A549 (cell line): ENCODE measurements around the gene MCM5. TPM values are rescaled to one million over a fixed set of nuclear protein-coding genes. Genes with fewer than 3 reads are reported as not detected.

Source experiments
- ATAC-seq, 2 experiments: fragments of 200-7000 bp in 1 of 2; fragments of >200 bp in 1 of 2; cut with Nextera tagmentation in 1 of 2; cut with Tn5 transposase in 1 of 2; 3 replicates each; pipeline versions ENCODE4 v1.8.0 to v1.9.1; 2018 to 2020; ENCODE audit warnings: mild to moderate bottlenecking in 1 of 2, moderate library complexity in 1 of 2
- CTCF ChIA-PET: fragments of 300-600 bp; sonication (Branson Sonifier 250); formaldehyde crosslinking; extraction: SDS; loops from one replicate; lab custom pipeline; 2021; ENCODE audit warnings: antibody characterized with exemption, inconsistent platforms; lab: Yijun Ruan, JAX
- POLR2A ChIA-PET: fragments of 350-600 bp; formaldehyde crosslinking; extraction: SDS; loops from one replicate; lab custom pipeline; 2021; ENCODE audit warnings: antibody characterized with exemption, inconsistent platforms; lab: Yijun Ruan, JAX
- DNase-seq, 2 experiments: peaks; one replicate each; pipeline versions ENCODE4 v3.0.0 to v3.0.0-alpha.2; 2011 to 2016; ENCODE audit warnings: low read depth in 1 of 2, low spot score in 1 of 2
- FAIRE-seq: peaks from 2 replicates; lab custom pipeline; 2011; peaks lifted over from hg19 to GRCh38; lab: Jason Lieb, UNC
- H3K27ac ChIP-seq, 2 experiments: fragments of >200 bp; sonication (Bioruptor Twin); formaldehyde crosslinking; 3 replicates each; pipeline ENCODE4 v1.5.1; 2016 to 2017
- H3K4me1 ChIP-seq: fragments of >200 bp; sonication (Bioruptor Twin); formaldehyde crosslinking; 3 replicates; pipeline ENCODE4 v1.6.1; 2016
- H3K4me2 ChIP-seq: fragments of >200 bp; sonication (Bioruptor Twin); formaldehyde crosslinking; 3 replicates; pipeline ENCODE4 v1.6.1; 2016
- H3K4me3 ChIP-seq: fragments of >200 bp; sonication (Bioruptor Twin); formaldehyde crosslinking; 3 replicates; pipeline ENCODE4 v1.5.1; 2016
- H3K9me3 ChIP-seq: fragments of >200 bp; sonication (Bioruptor Twin); formaldehyde crosslinking; 3 replicates; pipeline ENCODE4 v1.6.1; 2016
- BHLHE40 ChIP-seq: IDR thresholded peaks from 2 replicates; pipeline ENCODE4 v1.6.1; 2012; ENCODE audit warnings: low read depth, low read length, inconsistent platforms
- CHD2 ChIP-seq: fragments of 150-350 bp; IDR thresholded peaks from 2 replicates; pipeline ENCODE4 v1.6.1; 2014; ENCODE audit warnings: low read length; ENCODE audit not compliant: partially characterized antibody
- CTCF ChIP-seq: fragments of >200 bp; sonication (Bioruptor Twin); formaldehyde crosslinking; IDR thresholded peaks from 3 replicates; pipeline ENCODE4 v1.5.1; 2016
- E2F6 ChIP-seq: IDR thresholded peaks from 2 replicates; pipeline ENCODE4 v1.6.1; 2012; ENCODE audit warnings: low read depth, borderline replicate concordance
- ELK1 ChIP-seq: fragments of 150-350 bp; IDR thresholded peaks from 2 replicates; pipeline ENCODE4 v1.6.1; 2014; ENCODE audit warnings: low read depth, mild to moderate bottlenecking, low read length
- FOSL2 ChIP-seq, 2 experiments: fragments of 450-650 bp in 1 of 2; fragments of >200 bp in 1 of 2; sonication (Bioruptor Twin) in 1 of 2; formaldehyde crosslinking; IDR thresholded peaks; 2 replicates each; pipeline versions ENCODE4 v1.5.0 to v1.6.1; 2016 to 2020; ENCODE audit warnings: mild to moderate bottlenecking in 1 of 2, moderate library complexity in 1 of 2
- HMGXB4 ChIP-seq: fragments of 250-450 bp; sonication (Bioruptor Pico); IDR thresholded peaks from 2 replicates; pipeline ENCODE4 v1.5.0; 2021; ENCODE audit warnings: mild to moderate bottlenecking, moderate library complexity, borderline replicate concordance
- JUNB ChIP-seq: fragments of >200 bp; sonication (Bioruptor Twin); formaldehyde crosslinking; IDR thresholded peaks from 2 replicates; pipeline ENCODE4 v1.6.1; 2016
- MAX ChIP-seq: IDR thresholded peaks from 2 replicates; pipeline ENCODE4 v1.6.1; 2012
- NPAS2 ChIP-seq: fragments of 250-450 bp; sonication (Bioruptor Pico); IDR thresholded peaks from 2 replicates; pipeline ENCODE4 v1.8.0; 2022; ENCODE audit warnings: mild to moderate bottlenecking, moderate library complexity, borderline replicate concordance
- PBX3 ChIP-seq: IDR thresholded peaks from 2 replicates; pipeline ENCODE4 v1.6.1; 2012
- PHF8 ChIP-seq: fragments of 200-600 bp; sonication (generic); IDR thresholded peaks from 2 replicates; pipeline ENCODE4 v1.6.1; 2016; ENCODE audit warnings: low read depth, mild to moderate bottlenecking, antibody characterized with exemption, moderate library complexity, borderline replicate concordance
- RAD21 ChIP-seq, 2 experiments: fragments of >200 bp in 1 of 2; sonication (Bioruptor Twin) in 1 of 2; formaldehyde crosslinking in 1 of 2; IDR thresholded peaks in 1 of 2; conservative IDR thresholded peaks in 1 of 2; 2 replicates in 1 of 2; 3 replicates in 1 of 2; pipeline ENCODE4 v1.6.1; 2012 to 2018; ENCODE audit warnings: inconsistent platforms in 1 of 2
- RCOR1 ChIP-seq: fragments of 150-350 bp; IDR thresholded peaks from 2 replicates; pipeline ENCODE4 v1.6.1; 2014; ENCODE audit warnings: antibody characterized with exemption, low read length, low read depth
- RFX5 ChIP-seq: fragments of 450-650 bp; IDR thresholded peaks from 2 replicates; pipeline ENCODE4 v1.7.1; 2014; ENCODE audit warnings: antibody characterized with exemption, mild to moderate bottlenecking, moderate library complexity
- SMC3 ChIP-seq: fragments of >200 bp; sonication (Bioruptor Twin); formaldehyde crosslinking; IDR thresholded peaks from 3 replicates; pipeline ENCODE4 v1.6.1; 2018; ENCODE audit warnings: inconsistent platforms
- ZFP36 ChIP-seq: fragments of 450-650 bp; IDR thresholded peaks from 2 replicates; pipeline ENCODE4 v1.6.1; 2014; ENCODE audit warnings: borderline replicate concordance; ENCODE audit not compliant: partially characterized antibody
- ZSCAN20 ChIP-seq: fragments of 250-450 bp; sonication (Bioruptor Pico); IDR thresholded peaks from 2 replicates; pipeline ENCODE4 v1.8.0; 2022; ENCODE audit warnings: mild to moderate bottlenecking, moderate library complexity
- WGBS: methylation state at CpG from one replicate; pipeline ENCODE4 v1.1.6; 2017; ENCODE audit errors: missing lambda C conversion rate; 5-methylcytosine and 5-hydroxymethylcytosine counted together
- polyA plus RNA-seq, 4 experiments: library from polyadenylated mRNA; depleted of rRNA in 3 of 4; stranded (reverse); fragments of >200 nt; fragmentation: RNase III in 1 of 4; extraction: RNeasy Plus Mini Kit Qiagen cat#74134 plus additional on column Dnase treatment in 1 of 4; gene quantifications; 2 replicates in 3 of 4; 3 replicates in 1 of 4; pipeline ENCODE4 v1.2.3, GENCODE V29; 2011 to 2017

The MCM5 gene
- polyA plus RNA-seq, 2 of the 4 experiments (the other 2 are of a cell fraction), result 50.2 to 94.4 TPM

GRCh38 chr22:35352214-35353111 is 47.5 kb upstream of the MCM5 start:
- WGBS, result 52% methylated on average over 7 of the region's 19 CpGs
- peak; percentile 33 to 65; a peak in 4 of 6 replicates for ATAC-seq
- CTCF ChIA-PET, result interaction anchor here (0.6 to 6.3 kb wide), 17 partner anchors 9 to 567 kb away, joined by 3 to 46 read pairs (median 6); partner anchors contain the start of gene HMOX1
- 0 out of 3 replicates have a peak overlapping the region, but pooled peaks have one; percentile 19 for H3K4me2 ChIP-seq
- no peak for FAIRE-seq
- H3K4me1 ChIP-seq, result peaks cover 37% of the 10 kb centered on the region
- peak overlapping the region; percentile 95 to 98 for H3K27ac ChIP-seq
- POLR2A ChIA-PET, result interaction anchor here (1.6 kb wide), 1 partner anchor 44 kb away, joined by 3 read pairs; no protein-coding TSS in a partner anchor
- no peaks in the 10 kb centered on the region for H3K9me3 ChIP-seq
- H3K4me3 ChIP-seq, result no peak overlapping the region
- TF ChIP-seq RFX5 (no peak), CHD2 (no peak), ELK1 (no peak), PBX3 (no peak), BHLHE40 (no peak), FOSL2 (IDR thresholded peaks at IDR 0.05) (no peak), FOSL2 (CRISPR knock-in tag; IDR thresholded peaks at IDR 0.05) (peak; percentile 39), CTCF (peak; percentile 42), RCOR1 (no peak), RAD21 (conservative IDR thresholded peaks at IDR 0.05 in 1 of 2, IDR thresholded peaks at IDR 0.05 in 1 of 2) (peak; percentile 18 to 48; a peak in 2 of 5 replicates), ZSCAN20 (CRISPR knock-in tag) (no peak), NPAS2 (CRISPR knock-in tag) (no peak), PHF8 (no peak), SMC3 (peak; percentile 45; the same call in 2 of the 3 replicates), HMGXB4 (CRISPR knock-in tag) (no peak), MAX (0 out of 2 replicates have a peak, but pooled peaks have one; percentile 32), ZFP36 (no peak), E2F6 (no peak), JUNB (no peak)
- DNase-seq, result peak; percentile 30 to 50
